Peyer's patch (tissue), 4 donors: ENCODE data around the gene STX10.

Experiments used
- POLR2A ChIP-seq, 2 donors: fragments of 450-650 bp; IDR thresholded peaks; one replicate each; pipeline ENCODE4 v1.5.1; 2017; ENCODE audit warnings: antibody characterized with exemption in 2 of 2, mild to moderate bottlenecking in 2 of 2, moderate library complexity in 2 of 2
- TF ChIP-seq, protein P1 (sequence below), 6 experiments: fragments of 450-650 bp in 4 of 6; fragments of 200-600 bp in 2 of 6; sonication (generic) in 1 of 6; IDR thresholded peaks; one replicate each; pipeline ENCODE4 v1.5.1; 2017 to 2019; ENCODE audit warnings: antibody characterized with exemption in 6 of 6, mild to moderate bottlenecking in 3 of 6, moderate library complexity in 1 of 6

DNA sequence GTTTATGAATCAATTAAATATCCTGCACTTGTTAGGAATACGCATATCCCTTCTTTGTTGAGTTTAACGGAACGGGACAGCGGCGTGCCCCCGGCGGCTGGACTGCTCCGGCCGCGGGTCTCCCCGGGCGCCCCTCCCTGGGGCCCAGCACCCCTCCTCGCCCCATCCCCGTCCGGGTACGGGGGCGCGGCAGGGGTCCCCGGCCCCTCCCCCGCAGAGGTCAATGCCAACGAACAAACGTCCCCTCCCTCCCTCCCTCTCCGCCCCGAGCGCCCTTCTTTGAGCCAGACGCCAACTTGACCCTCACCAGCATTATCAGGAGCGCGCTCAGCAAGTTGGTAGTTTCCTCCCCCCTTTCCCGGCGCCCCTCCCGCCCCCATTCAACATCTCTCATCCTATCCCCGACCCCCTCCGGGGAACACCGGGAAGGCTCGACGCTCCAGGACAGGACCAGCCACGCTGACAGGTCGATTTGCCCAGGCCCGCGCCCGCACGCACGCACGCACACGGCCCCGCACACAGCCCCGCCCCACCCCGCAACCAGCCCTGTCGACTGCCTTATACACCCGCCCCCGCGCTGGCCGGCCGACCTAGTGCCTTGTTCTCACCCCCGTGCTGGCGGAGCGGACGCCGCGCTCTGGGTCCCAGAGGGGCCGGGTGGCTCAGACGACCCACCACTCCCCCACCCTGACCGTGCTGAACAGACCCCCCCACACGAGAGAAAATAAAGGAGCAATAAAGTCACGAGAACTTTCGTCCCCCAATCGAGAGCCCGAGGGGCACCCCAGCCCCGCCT, 52.5 kb downstream of the STX10 start:
- TF ChIP-seq, protein P1, sequence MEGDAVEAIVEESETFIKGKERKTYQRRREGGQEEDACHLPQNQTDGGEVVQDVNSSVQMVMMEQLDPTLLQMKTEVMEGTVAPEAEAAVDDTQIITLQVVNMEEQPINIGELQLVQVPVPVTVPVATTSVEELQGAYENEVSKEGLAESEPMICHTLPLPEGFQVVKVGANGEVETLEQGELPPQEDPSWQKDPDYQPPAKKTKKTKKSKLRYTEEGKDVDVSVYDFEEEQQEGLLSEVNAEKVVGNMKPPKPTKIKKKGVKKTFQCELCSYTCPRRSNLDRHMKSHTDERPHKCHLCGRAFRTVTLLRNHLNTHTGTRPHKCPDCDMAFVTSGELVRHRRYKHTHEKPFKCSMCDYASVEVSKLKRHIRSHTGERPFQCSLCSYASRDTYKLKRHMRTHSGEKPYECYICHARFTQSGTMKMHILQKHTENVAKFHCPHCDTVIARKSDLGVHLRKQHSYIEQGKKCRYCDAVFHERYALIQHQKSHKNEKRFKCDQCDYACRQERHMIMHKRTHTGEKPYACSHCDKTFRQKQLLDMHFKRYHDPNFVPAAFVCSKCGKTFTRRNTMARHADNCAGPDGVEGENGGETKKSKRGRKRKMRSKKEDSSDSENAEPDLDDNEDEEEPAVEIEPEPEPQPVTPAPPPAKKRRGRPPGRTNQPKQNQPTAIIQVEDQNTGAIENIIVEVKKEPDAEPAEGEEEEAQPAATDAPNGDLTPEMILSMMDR (IDR thresholded peaks at IDR 0.05), result no peak
- no peak for TF ChIP-seq POLR2A (IDR thresholded peaks at IDR 0.05)
